AG10803 (cell line): Measurements from ENCODE around the gene F12.

ENCODE experiments used
- DNase-seq: peaks from one replicate; pipeline ENCODE4 v3.0.0; 2010; ENCODE audit warnings: low read depth
- H3K4me3 ChIP-seq: 2 replicates; pipeline ENCODE4 v1.5.1; 2011; ENCODE audit warnings: mild to moderate bottlenecking, low read length, control low read depth
- CTCF ChIP-seq: conservative IDR thresholded peaks from 2 replicates; pipeline ENCODE4 v1.5.1; 2011; ENCODE audit warnings: mild to moderate bottlenecking, low read length, control low read depth, inconsistent platforms

The F12 gene

GRCh38 chr5:177445052-177445916 lies 35.9 kb upstream of the F12 start:
- no peak for TF ChIP-seq CTCF
- DNase-seq, result no peak
- H3K4me3 ChIP-seq, result no peak overlapping the region

- no peak for TF ChIP-seq CTCF
- DNase-seq, result no peak
- H3K4me3 ChIP-seq, result no peak overlapping the region
These were observed 35.0 kb upstream of the F12 start for GRCh38 chr5:177444106-177445051.

GRCh38 chr5:177443144-177443983 lies 34.0 kb upstream of the F12 start:
- no peak for TF ChIP-seq CTCF
- H3K4me3 ChIP-seq, result no peak overlapping the region

GRCh38 chr5:177442066-177442826 lies 32.9 kb upstream of the F12 start:
- DNase-seq, result no peak
- H3K4me3 ChIP-seq, result no peak overlapping the region
- no peak for TF ChIP-seq CTCF

More at GRCh38 chr5:177443144-177443983, 34.0 kb upstream of the F12 start:
- DNase-seq, result no peak

- TF ChIP-seq CTCF, result no peak
- no peak for DNase-seq
- no peak overlapping the region for H3K4me3 ChIP-seq
These were observed 31.8 kb upstream of the F12 start for GRCh38 chr5:177440990-177441780.
